Measurements from ENCODE around the gene ESAM. TPM values are rescaled to one million over a fixed set of nuclear protein-coding genes. Genes with fewer than 3 reads are reported as not detected.

Gene ESAM
- total and polyA plus RNA-seq, 2 of the 8 experiments (the other 6 are each of a cell fraction or from before 2014, with no cell fraction given), result 0.09 TPM; not detected in 1

DNA sequence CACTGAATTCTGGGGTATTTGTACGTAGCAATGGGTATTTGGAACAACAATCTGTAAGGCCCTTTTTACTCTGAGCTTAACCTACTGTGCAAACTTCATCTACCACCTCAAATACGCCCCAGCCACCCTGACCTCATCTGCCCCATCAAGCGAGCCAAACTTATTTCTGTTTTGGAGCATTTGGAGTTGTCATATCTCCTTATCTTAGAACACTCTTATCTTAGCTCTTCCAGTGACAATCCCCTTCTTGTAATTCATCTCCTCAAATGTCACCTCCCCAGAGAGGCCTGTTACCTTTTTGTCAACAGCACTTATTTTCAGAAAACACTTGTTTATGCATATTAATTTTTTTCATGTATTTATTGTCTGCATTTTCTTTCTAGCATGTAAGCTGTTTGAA, 42.8 kb upstream of the ESAM start (continued):
- TF ChIP-seq, protein P1, sequence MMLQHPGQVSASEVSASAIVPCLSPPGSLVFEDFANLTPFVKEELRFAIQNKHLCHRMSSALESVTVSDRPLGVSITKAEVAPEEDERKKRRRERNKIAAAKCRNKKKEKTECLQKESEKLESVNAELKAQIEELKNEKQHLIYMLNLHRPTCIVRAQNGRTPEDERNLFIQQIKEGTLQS (IDR thresholded peaks at IDR 0.05; ENCODE audit: insufficient read depth, low read depth, low read length), result no peak
- TF ChIP-seq EZH2 (IDR thresholded peaks at IDR 0.05; ENCODE audit: low read depth, low read length, severe bottlenecking), result no peak
- no peak for TF ChIP-seq NANOG (IDR thresholded peaks at IDR 0.05; ENCODE audit: insufficient read depth, low read depth, low read length, poor library complexity, severe bottlenecking)
- TF ChIP-seq ASH2L (IDR thresholded peaks at IDR 0.05; ENCODE audit: low read length), result no peak
